Head of caudate nucleus (tissue), 42 donors: Measurements from ENCODE around the gene PNPLA6.

Experiments used
- DNase-seq, 42 donors: peaks; one replicate each; pipeline versions ENCODE4 v3.0.0 to v3.0.0-alpha.2; 2020 to 2021; ENCODE audit warnings: mixed read lengths in 7 of 42
- intact Hi-C: fragments of 100-400 bp; cut with DNase I; formaldehyde crosslinking; loops from one replicate; pipeline ENCODE4 v1.15.0; 2022

PNPLA6 gene

GRCh38 chr19:7513809-7514642 lies 21.5 kb upstream of the PNPLA6 start:
- no peak for DNase-seq
- intact Hi-C loops: no loop called here

GRCh38 chr19:7515110-7515644 lies 20.3 kb upstream of the PNPLA6 start:
- peak in 5 of 42 donors; percentile 4 to 43 (median 26) for DNase-seq
- intact Hi-C loops: no loop called here

- intact Hi-C loops: no loop called here
- peak; percentile 72 to 94 (median 87) for DNase-seq
Observed at GRCh38 chr19:7515645-7516151, 19.8 kb upstream of the PNPLA6 start, which contains the start of gene ZNF358. TSS of gene ZNF358 (plus strand) at chr19:7516103. CDS start at chr19:7519243, 3,140 bp downstream.

GRCh38 chr19:7516333-7516732 lies 19.2 kb upstream of the PNPLA6 start:
- intact Hi-C loops: no loop called here
- DNase-seq: no peak

- no peak for DNase-seq
- intact Hi-C loops: no loop called here
Observed at GRCh38 chr19:7516878-7517277, 18.6 kb upstream of the PNPLA6 start.

GRCh38 chr19:7519361-7520130 lies 16.0 kb upstream of the PNPLA6 start:
- intact Hi-C loops: loop anchor here (5.0 to 10.0 kb wide), 3 partner anchors 32 to 165 kb away; partner anchors contain the start of gene PEX11G
- no peak for DNase-seq

- intact Hi-C loops: loop anchor here (5.0 to 10.0 kb wide), 3 partner anchors 33 to 166 kb away; partner anchors contain the start of gene PEX11G
- DNase-seq: peak in 27 of 42 donors; percentile 15 to 76 (median 50)
Observed at GRCh38 chr19:7520131-7521051, 15.1 kb upstream of the PNPLA6 start.

- intact Hi-C loops: loop anchor here (5.0 to 10.0 kb wide), 3 partner anchors 34 to 167 kb away; partner anchors contain the start of gene PEX11G
Observed at GRCh38 chr19:7521551-7522071, 13.9 kb upstream of the PNPLA6 start.

GRCh38 chr19:7522072-7522922 lies 13.2 kb upstream of the PNPLA6 start, which contains the start of gene MCOLN1:
TSS of gene MCOLN1 (plus strand) at chr19:7522624. CDS start at chr19:7522751, 127 bp downstream.
- DNase-seq: peak; percentile 95 to 100 (median 99)
- intact Hi-C loops: loop anchor here (5.0 to 10.0 kb wide), 3 partner anchors 35 to 167 kb away; partner anchors contain the start of gene PEX11G

More at GRCh38 chr19:7521551-7522071, 13.9 kb upstream of the PNPLA6 start:
- peak in 1 of 42 donors; percentile 33 for DNase-seq

GRCh38 chr19:7522923-7523667 lies 12.4 kb upstream of the PNPLA6 start:
- peak in 1 of 42 donors; percentile 39 for DNase-seq
- intact Hi-C loops: loop anchor here (5.0 to 10.0 kb wide), 3 partner anchors 36 to 168 kb away; partner anchors contain the start of gene PEX11G

- DNase-seq: no peak
- intact Hi-C loops: loop anchor here (5.0 to 10.0 kb wide), 3 partner anchors 37 to 170 kb away; partner anchors contain the start of gene PEX11G
Observed at GRCh38 chr19:7524523-7524922, 11.0 kb upstream of the PNPLA6 start.

GRCh38 chr19:7524992-7525739 lies 10.4 kb upstream of the PNPLA6 start:
- intact Hi-C loops: loop anchor here (5.0 to 10.0 kb wide), 3 partner anchors 38 to 170 kb away; partner anchors contain the start of gene PEX11G

GRCh38 chr19:7526059-7526929 lies 9.2 kb upstream of the PNPLA6 start:
- intact Hi-C loops: loop anchor here (10.0 kb wide), 2 partner anchors 131 to 171 kb away; no protein-coding TSS in a partner anchor
- no peak for DNase-seq

More at GRCh38 chr19:7524992-7525739, 10.4 kb upstream of the PNPLA6 start:
- no peak for DNase-seq
